GM12873 (cell line): ENCODE measurements around the gene BTD.

Source experiments
- TF ChIP-seq, protein P1 (sequence below): IDR thresholded peaks from 2 replicates; pipeline ENCODE4 v1.5.1; 2012; ENCODE audit warnings: low read depth, mild to moderate bottlenecking, moderate library complexity, low read length, control low read depth; ENCODE audit not compliant: insufficient read depth; ENCODE audit errors: missing control alignments

BTD gene

DNA sequence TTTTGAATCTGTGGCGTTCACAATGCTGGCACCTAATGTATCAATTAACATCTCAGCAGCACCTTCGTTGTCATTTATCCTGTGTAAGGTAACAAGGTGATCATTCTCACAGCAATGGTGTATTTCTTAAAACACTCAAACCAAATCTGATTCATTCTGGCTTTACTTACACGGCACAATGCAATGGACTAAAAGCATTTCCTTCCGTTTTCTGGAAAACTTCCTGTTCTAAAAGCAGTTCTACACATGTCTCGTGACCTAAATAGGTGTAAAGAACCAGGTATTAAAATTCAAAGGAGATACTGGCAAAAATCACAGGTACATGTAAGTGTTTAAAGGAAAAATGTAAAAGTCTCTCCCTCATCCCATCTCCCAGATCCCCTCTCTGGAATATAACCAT, 77.8 kb downstream of the BTD start:
- TF ChIP-seq, protein P1, sequence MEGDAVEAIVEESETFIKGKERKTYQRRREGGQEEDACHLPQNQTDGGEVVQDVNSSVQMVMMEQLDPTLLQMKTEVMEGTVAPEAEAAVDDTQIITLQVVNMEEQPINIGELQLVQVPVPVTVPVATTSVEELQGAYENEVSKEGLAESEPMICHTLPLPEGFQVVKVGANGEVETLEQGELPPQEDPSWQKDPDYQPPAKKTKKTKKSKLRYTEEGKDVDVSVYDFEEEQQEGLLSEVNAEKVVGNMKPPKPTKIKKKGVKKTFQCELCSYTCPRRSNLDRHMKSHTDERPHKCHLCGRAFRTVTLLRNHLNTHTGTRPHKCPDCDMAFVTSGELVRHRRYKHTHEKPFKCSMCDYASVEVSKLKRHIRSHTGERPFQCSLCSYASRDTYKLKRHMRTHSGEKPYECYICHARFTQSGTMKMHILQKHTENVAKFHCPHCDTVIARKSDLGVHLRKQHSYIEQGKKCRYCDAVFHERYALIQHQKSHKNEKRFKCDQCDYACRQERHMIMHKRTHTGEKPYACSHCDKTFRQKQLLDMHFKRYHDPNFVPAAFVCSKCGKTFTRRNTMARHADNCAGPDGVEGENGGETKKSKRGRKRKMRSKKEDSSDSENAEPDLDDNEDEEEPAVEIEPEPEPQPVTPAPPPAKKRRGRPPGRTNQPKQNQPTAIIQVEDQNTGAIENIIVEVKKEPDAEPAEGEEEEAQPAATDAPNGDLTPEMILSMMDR: no peak

DNA sequence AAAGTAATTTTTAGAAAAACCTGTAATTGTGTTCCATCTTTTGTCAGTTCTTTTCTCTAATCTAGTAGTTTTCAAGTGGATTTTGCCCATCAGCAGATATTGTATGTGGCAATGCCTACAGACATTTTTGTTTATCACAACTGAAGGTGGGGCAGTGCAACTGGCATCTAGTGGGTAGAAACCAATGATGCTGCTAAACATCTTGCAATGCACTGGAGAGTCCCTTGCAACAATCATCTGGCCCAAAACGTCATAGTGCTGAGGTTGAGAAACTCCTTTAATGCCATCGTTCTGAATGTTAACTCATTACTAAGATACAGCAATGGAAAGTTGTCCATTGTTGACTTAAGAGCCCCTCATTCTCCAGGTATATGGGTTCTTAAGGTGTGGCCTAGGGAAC, 80.1 kb downstream of the BTD start:
- TF ChIP-seq, protein P1: no peak

DNA sequence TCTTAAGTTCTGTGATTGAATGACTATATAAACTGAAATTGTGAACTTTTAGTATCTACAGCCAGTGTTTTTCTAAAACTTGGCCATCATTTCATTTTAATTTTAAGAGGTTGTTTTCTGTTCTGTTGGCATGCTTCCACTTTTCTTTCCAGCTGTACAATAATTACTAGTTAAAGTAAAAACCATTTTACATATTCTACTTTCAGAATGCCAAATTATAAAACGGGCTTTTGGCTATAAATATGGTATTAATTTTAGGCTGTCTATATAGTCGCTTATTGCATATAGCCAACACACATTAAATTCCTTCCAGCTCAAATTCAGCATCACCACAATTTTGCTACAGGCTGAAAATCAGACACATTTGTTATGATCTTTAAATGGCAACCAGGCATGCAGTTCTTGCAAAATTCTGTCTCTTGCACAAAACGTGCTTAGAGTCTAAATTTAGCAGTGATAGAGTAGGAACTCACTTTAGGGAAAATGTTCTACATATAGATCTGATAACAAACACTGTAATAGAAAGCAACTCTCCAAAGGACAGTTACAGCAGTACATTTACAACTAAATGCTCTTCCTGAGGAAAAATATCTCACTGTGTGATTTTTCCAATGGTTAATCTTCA, 81.1 kb downstream of the BTD start:
- TF ChIP-seq, protein P1: no peak

DNA sequence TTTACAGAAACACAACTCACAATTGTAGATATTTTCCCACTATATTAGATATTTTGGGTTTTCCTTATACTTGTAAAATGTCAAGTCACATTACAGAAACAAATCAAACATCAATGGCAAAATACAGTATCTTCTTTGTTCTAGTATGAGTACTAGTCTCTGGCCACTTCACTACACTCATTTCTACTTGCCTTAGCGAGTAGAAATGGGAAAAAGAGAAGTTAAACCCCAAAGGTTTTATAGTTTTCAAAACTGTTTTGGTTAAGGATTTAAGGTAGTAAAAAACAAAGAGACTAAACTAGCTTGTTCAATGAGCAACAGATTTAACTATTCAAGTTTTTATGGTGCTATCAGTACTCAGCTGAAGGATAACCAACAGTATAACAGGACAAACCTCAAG, 81.7 kb downstream of the BTD start:
- TF ChIP-seq, protein P1: no peak

DNA sequence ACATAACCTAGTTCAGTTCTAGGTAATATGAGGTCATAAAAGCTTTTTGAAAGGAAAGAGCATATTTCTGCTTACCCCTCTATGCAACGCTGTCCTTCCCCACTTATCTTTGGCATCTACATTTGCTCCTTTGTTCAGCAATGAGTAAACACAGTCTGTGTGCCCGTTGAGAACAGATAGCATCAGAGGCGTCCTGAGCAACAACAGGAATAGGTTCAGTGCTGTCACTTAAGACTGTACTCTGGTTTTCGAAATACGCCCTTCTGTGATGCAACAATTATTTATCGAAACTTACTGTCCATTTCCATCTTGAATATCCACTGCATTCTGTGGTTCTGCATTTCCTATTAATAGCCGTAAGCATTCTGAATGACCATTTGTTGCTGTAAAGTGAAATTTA, 84.4 kb downstream of the BTD start:
- TF ChIP-seq, protein P1: no peak

DNA sequence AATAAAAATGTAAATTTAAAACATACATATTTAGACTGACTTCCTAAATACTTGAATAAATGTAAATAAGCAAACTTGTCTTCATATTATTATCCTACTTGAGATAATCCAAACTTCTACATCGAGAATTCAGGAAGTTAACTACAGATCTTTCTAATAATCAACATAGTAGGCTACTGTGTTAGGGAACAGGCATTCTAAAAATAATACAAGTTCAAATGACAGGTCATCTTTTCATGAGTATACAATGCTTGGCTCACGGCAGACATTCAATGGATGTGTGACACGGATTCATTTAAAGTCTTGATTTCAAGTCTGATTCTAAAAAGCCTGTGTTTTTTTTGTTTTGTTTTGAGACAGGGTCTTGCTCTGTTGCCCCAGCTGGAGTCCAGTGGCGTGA, 88.7 kb downstream of the BTD start:
- TF ChIP-seq, protein P1: no peak

DNA sequence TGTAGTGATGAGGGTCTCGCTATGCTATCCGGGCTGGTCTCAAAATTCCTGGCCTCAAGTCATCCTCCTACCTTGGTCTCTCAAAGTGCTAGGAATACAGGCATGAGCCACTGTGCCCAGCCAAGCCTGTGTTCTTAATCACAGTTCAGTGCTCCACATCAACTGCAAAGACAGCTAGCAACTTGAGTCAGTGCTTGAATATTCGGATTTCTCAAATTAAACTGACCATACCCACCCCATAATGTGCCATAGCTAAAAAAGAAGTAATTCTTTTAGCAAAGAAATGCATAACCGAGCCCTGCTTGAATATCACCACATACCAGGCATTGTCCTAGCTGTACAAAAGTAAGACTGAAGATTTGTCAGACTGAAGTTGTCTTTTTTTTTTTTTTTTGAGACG, 89.2 kb downstream of the BTD start:
- TF ChIP-seq, protein P1: no peak

DNA sequence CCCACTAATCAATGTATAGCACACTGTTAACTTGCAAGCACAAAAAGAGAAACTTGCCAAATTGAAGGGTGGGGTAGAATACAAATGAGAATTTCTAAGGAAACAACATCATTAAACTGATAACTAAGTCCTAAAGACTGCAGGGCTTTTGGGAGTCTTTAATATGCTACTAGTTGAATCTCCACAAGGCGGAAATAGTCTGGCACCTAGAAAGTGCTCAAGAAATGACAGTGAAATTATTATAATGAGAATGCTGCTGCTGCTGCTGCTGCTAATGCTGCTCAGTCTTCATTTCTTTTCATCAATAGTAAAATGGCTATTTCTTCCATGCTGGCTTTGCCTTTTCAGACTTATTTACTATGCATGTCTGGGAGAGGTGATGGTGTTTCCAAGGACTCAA, 91.8 kb downstream of the BTD start:
- TF ChIP-seq, protein P1: no peak
